T47D (cell line): ENCODE data around the gene DGCR6L.
A peak's percentile ranks its signal among the peaks of the same experiment; 100 is the strongest.
"Not testable (repeated sequence)": the region's sequence is repeated elsewhere in the genome, so short reads cannot be mapped to it uniquely, and the experiment has no call there.

Experiments used
- DNase-seq, 2 experiments: peaks; one replicate each; pipeline versions ENCODE4 v3.0.0 to v3.0.0-alpha.2; 2011 to 2012; ENCODE audit warnings: low read depth in 1 of 2, low spot score in 1 of 2
- JUND ChIP-seq: IDR thresholded peaks from 2 replicates; pipeline ENCODE4 v1.6.1; 2012; ENCODE audit warnings: low read depth
- in situ Hi-C: cut with HindIII; loops from 2 replicates; pipeline ENCODE4 v1.10.0; 2016; ENCODE audit warnings: low sequenced_read_pairs, low pct_unique_long_range_greater_than_20kb

DGCR6L gene

DNA sequence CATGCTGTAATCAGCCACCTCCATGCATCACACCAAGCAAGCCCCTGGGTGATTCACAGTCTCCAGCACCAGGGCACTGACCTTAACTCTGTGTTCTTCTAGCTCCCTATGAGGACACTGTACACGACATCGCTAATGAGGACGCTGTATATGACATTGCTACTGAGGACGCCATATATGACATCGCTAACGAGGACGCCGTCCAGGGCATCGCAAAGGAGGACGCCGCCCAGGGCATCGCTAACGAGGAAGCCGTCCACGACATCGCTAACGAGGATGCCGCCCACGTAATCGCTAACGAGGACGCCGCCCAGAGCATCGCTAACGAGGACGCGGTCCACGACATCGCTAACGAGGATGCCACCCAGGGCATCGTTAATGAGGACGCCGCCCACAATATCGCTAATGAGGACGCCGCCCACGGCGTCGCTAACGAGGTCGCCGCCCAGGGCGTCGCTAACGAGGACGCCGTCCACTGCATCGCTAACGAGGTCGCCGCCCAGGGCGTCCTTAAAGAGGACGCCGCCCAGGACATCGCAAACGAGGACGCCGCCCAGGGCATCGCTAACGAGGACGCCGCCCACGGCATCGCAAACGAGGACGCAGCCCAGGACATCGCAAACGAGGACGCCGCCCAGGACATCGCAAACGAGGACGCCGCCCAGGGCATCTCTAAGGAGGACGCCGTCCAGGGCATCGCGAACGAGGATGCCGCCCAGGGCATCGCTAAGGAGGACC is 34.5 kb upstream of the DGCR6L start:
- in situ Hi-C loops, result no loop called here
- no peak for TF ChIP-seq JUND
- no peak for DNase-seq

DNA sequence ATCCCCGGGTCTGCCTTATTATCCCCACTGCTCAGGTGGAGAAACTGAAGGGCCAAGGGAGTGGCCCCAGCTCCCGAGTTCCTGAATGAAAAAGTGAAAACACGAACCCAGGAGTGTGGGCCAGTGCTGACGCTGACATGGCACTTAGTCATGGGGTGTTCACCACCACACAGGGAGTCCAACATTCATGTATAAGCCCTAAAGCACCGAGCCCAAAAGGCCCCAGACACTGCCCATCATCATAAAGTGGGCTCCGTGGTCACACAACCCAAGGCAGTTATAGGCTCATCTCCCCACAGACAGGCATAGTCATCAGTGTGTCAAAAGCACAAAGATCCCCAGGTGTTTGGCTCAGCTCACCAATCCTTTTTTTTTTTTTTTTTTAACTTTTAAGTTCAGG is 32.7 kb upstream of the DGCR6L start:
- DNase-seq, in situ Hi-C loops: not testable (repeated sequence)

DNA sequence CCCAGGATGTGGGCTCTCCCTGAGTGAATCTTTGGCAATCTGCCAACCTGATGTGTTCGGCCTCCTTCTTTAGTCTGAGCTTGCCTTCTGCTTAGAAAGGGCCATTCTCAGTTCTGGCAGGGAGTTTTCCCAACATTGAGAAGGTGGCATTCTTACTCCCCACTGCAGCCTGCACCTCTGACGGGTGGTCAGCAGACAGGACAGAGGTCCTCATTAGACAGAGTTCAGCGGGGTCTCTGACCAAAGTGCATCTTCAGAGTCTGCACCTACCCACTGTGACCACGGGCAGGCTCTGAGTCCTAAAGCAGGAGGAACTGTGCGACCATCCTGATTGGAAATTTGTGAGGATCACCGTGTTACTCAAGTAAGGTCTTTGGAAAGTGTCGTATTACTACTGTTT is 26.7 kb upstream of the DGCR6L start:
- in situ Hi-C loops, DNase-seq: not testable (repeated sequence)

DNA sequence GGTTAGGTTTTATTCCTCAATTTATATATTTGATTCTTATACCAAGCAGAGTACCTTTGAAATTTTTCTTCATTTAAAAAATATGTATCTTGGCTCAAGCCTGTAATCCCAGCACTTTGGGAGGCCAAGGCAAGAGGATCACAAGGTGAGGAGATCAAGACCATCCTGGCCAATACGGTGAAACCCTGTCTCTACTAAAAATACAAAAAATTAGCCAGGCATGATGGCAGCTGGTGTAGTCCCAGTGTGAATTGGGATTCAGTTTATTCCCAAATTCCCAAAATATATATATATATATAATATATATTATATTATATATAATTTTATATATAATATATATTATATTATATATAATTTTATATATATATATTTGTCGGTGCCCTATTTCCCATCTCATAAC is 18.4 kb upstream of the DGCR6L start:
- DNase-seq, result not testable (repeated sequence)

DNA sequence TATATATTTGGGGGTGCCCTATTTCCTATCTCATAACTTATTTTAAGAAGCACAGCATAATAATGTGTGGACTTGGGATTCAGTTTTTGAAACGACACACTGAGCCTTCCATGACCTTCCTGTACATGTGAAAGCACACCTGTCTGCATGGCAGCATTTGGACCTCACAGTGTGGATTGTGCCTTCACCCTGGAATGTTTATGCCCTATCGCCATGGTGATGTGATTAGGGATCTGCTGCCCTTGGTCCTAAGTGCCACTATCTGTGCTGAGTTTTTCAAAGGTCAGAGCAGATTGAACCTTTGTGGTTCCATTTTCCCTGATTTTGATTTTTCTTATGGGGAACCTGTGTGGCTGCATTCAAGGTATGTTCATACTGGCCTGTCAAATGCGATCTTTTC is 17.9 kb upstream of the DGCR6L start:
- not testable (repeated sequence) for DNase-seq

More for the DNA sequence above, 18.4 kb upstream of the DGCR6L start:
- in situ Hi-C loops, result not testable (repeated sequence)

DNA sequence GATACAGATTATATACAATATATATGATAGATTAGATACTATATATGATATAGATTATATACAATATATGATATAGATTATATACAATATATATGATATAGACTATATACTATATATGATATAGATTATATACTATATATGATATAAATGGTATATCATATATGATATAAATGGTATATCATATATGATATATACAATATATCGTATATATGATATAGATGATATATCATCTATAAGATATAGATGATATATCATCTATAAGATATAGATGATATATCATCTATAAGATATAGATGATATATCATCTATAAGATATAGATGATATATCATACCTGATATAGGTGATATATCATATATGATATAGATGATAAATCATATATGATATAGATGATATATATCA is 16.7 kb upstream of the DGCR6L start:
- DNase-seq, in situ Hi-C loops: not testable (repeated sequence)

More for the DNA sequence above, 17.9 kb upstream of the DGCR6L start:
- in situ Hi-C loops, result not testable (repeated sequence)

DNA sequence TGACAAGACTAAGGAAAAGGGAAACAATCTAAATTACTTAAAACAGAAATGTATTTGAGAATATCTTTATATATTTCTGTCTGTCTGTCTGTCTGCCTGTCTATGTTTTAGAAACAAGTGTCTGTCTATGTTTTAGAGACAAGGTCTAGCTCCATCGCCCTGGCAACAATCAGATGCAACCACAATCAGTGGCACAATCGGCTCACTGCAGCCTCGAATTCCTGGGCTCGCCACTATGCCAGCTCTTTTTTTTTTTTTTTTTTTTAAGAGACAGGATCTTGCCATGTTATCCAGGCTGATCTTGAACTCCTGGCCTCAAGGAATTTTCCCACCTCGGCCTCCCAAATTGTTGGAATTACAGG is 8.7 kb upstream of the DGCR6L start:
- in situ Hi-C loops, DNase-seq: not testable (repeated sequence)

DNA sequence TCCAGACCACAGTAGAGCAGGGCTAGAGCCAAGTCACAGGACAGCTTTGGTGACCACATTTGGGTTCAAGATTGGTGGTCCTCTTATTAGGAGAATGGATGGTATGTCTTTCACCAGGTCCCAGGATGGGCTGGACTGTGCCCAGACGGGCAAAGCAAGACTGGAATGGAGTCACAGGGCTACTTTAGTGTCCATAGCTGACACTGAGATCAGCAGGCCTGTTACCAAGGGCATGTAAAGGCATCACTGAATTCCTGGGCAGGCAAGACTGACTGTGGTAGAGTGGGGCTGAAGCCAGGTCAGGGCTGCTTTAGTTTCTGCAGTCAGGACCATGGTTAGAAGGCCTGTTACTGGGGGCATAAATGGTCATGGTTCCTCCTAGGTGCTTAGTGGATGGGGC is 6.1 kb upstream of the DGCR6L start:
- DNase-seq, in situ Hi-C loops: not testable (repeated sequence)

DNA sequence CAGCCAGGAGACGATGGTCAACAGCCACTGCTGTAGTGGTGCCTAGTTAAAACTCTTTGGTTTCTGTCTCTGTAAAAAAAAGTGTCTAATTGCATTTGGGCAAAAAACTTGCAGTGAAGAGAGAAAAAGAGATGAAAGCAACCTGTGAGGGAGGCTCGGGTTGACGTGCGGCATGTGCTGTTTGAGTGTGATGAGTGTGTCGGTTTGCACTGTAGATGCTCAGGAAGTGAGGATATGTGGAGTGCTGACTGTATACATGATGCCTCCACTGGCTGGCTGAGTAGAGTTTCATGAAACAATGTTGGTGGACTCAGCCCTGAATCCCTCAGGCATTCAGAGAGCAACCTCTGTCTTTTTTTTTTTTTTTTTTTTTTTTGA is 4.3 kb upstream of the DGCR6L start:
- in situ Hi-C loops, result no loop called here
- no peak for DNase-seq
- TF ChIP-seq JUND, result no peak

DNA sequence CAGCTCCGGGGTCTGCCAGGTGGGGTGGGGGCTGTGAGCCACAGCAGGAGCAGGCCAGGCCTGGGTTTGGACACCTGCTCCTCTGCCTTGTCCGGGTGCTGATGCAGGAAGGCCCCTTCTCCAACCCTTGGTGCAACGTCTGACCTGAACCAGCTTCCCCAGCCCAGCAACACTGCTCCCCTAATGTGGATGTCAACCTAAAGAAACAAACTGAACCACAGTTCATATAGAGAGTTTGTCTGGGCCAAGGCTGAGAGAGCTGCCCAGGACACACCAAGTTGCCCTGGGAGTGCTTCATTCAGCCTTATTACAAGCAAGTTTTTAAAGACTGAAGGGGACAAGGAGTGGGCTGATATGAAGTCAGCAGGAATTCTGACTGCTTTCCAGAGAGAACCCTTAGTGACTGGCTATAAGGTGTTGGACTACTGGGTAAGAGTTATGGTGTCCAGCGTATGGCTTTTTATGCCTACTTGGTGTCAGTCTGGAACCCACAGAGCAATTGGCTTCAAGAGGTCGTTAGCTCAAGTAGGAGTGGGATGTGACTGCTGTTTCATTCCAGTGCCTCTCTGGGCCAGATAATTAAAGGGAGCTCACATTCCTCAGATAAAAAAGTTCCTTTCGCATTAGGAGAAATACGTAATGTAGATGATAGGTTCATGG is 1.8 kb upstream of the DGCR6L start:
- DNase-seq, in situ Hi-C loops: not testable (repeated sequence)

DNA sequence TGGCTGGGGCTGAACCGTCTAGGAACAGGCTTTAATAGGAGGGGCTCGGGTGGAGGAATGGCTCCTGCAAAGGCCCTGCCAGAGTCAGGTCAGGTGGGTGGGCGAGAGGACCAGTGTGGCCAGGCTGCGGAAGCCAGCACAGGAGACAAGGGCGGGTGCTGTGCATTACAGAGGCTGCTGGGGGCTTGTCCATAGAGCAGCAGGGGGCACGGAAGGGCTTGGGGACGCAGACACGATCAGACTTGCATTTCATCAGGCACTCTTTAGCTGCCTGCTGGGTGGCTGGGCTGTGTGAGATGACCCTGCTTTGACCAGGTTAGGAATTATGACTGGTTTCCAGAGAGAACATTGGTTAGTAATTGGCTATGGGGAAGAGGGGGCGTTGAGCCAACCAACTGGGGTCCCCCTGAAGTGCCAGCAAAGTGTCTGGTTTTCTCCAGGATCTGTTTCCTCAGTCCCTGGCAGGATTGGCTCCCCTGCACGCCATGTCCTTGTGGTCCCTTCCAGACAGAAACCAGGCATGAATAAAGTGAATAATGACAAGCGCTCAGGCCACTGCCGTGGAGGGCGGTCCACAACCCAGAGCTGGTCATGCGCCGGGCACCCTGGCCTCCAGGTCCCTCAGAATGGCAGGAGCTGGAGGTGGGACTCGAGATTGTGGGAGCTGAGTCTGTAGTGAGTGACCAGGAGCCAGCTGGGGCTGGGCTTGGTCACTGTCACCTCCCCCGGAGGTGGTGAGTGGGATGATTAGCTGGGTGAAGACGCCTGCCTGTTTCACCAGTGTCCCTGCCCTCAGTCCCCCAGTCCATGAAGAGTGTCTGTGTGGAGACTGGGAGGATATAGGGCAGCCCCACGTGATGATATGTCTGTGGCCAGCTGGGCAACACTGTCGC is 1.0 kb upstream of the DGCR6L start:
- in situ Hi-C loops, DNase-seq: not testable (repeated sequence)

DNA sequence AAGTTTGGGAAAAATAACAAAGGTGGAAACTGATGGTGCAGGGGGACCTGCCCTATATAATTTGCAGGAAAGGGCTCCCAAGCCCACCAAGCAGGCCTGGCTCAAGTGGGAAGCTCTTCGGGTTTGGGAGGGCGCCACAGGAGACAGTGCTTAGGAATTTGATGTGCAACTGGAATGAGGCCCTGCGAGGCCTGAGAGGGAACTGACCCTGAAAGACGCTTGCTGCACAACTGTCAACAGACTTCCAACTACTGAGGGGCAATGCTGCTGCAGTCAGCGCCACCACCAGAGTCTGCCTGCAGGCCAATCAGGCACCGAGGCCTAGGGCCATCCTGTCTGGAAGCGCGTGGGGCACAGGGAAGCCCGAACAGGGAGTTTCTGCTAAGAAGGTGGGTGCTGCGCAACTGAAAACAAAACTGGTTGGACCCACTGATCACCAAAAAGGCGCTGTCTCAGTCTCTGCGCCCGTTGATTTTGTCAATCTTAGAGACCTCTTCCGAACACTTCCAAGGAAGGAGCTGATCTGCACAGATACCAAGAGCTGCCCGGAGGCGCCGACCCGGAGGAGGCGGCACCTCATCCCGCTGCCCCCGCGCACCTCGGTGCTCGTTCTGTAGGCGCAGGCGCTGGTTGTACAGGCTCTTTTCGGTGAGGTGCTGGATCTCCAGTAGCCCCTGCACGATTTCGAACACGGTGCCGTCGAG is 667 bp downstream of the DGCR6L start:
- peak in 1 of 2 experiments; percentile 37 for DNase-seq
- in situ Hi-C loops, result no loop called here
- TF ChIP-seq JUND, result no peak

DNA sequence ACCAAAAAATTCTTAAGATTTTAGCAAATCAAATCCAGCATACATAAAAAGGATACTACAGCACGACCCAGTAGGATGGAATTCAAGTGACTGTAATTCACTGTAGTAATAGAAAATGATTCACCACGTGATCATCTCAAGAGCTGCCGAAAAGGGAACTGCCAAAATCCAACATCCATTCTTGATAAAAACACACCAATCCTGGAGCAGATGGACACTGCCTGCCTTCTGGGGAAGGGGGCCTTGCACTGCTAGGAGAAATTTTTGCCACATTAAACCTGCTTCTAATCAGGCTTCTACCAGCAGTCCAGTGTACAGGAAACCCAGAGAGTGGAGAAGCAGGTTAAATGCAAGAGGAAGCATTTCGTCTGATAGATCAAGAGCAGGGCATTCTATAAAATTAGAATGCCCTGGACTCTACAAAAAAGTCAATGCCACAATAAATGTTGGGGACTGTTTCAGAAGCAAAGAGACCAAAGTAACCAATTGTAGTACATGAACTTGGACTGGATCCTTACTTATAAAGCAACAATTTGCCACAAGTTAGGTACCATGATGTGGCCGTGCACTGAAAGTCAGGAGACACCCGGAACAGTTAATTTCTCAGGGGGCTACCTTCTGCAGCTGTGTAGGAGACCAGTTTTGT is 1.7 kb downstream of the DGCR6L start:
- in situ Hi-C loops, DNase-seq: not testable (repeated sequence)

DNA sequence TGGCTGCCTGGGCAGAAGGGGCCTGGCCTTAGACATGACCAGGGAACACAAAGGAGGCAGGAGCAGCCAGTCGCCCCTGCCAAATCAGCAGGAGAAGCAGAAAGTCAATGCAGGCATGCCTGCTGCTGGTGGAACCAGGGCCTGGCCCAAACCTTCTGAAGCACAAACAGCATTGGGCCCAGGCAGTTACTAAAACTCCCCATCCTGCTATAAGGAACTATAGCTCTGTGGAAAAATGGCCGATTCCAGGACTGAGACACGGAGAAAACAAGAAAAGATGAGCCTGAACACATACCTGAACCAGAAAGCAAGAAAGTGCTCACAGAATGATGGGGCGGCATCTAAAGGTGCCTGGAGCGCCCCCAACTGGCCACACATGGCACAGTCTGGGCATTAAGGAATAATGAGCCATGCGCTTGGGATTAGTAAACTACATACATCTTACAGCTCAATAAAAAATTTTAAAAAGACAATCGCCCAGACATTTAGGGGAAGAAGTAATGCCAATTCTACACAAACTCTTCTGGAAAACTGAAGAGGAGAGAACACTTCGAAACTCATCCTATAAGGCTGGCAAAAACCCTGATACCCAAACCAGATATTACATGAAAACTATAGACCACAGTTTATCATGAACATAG is 2.3 kb downstream of the DGCR6L start:
- in situ Hi-C loops, DNase-seq: not testable (repeated sequence)
